HG03442 (cell line): ENCODE measurements around the gene EPB41L5.
A peak's percentile ranks its signal among the peaks of the same experiment; 100 is the strongest.
"Not testable (repeated sequence)": the region's sequence is repeated elsewhere in the genome, so short reads cannot be mapped to it uniquely, and the experiment has no call there.

Experiments used
- ATAC-seq: cut with Tn5 transposase; IDR thresholded peaks from one replicate; pipeline ENCODE4 v1.9.1; 2021; ENCODE audit warnings: mild to moderate bottlenecking, moderate library complexity; ENCODE audit not compliant: unreplicated experiment

EPB41L5 gene

GRCh38 chr2:120140866-120141265, 128.0 kb downstream of the EPB41L5 start:
- no peak for ATAC-seq

GRCh38 chr2:120141300-120142069, 128.6 kb downstream of the EPB41L5 start:
- no peak for ATAC-seq

GRCh38 chr2:120142528-120143219, 129.8 kb downstream of the EPB41L5 start:
- no peak for ATAC-seq

- no peak for ATAC-seq
These were observed 135.4 kb downstream of the EPB41L5 start for GRCh38 chr2:120148229-120148628.

GRCh38 chr2:120148669-120149068, 135.8 kb downstream of the EPB41L5 start:
- no peak for ATAC-seq

GRCh38 chr2:120149406-120149805, 136.5 kb downstream of the EPB41L5 start:
- no peak for ATAC-seq

- no peak for ATAC-seq
These were observed 137.2 kb downstream of the EPB41L5 start for GRCh38 chr2:120150040-120150482.

- no peak for ATAC-seq
These were observed 142.4 kb downstream of the EPB41L5 start for GRCh38 chr2:120155308-120155707.

- ATAC-seq = not testable (repeated sequence)
These were observed 145.8 kb downstream of the EPB41L5 start for GRCh38 chr2:120158658-120159057.

GRCh38 chr2:120161190-120161589, 148.3 kb downstream of the EPB41L5 start:
- no peak for ATAC-seq

- no peak for ATAC-seq
These were observed 149.8 kb downstream of the EPB41L5 start for GRCh38 chr2:120162716-120163115.

- ATAC-seq = no peak
These were observed 154.4 kb downstream of the EPB41L5 start for GRCh38 chr2:120167272-120167671.

- ATAC-seq = no peak
These were observed 156.1 kb downstream of the EPB41L5 start for GRCh38 chr2:120169020-120169419.

- no peak for ATAC-seq
These were observed 162.2 kb downstream of the EPB41L5 start for GRCh38 chr2:120174963-120175581.

- ATAC-seq = no peak
These were observed 163.6 kb downstream of the EPB41L5 start for GRCh38 chr2:120176526-120176925.

GRCh38 chr2:120177001-120177621, 164.2 kb downstream of the EPB41L5 start:
- peak; percentile 95 for ATAC-seq

GRCh38 chr2:120177973-120178372, 165.1 kb downstream of the EPB41L5 start:
- ATAC-seq = no peak

- no peak for ATAC-seq
These were observed 166.5 kb downstream of the EPB41L5 start for GRCh38 chr2:120179396-120179795.

- ATAC-seq = no peak
These were observed 167.2 kb downstream of the EPB41L5 start for GRCh38 chr2:120180066-120180465.

- ATAC-seq = no peak
These were observed 169.2 kb downstream of the EPB41L5 start for GRCh38 chr2:120182019-120182560.

GRCh38 chr2:120189189-120189588, 176.3 kb downstream of the EPB41L5 start:
- no peak for ATAC-seq
